Adrenal gland (tissue), 5 donors: ENCODE measurements around the gene GEMIN5.

ENCODE experiments used
- POLR2A ChIP-seq, 2 donors: fragments of 450-650 bp; IDR thresholded peaks; one replicate each; pipeline ENCODE4 v1.6.1; 2017; ENCODE audit warnings: antibody characterized with exemption in 2 of 2, mild to moderate bottlenecking in 2 of 2, moderate library complexity in 1 of 2
- TF ChIP-seq, protein P1 (sequence below), 6 experiments: fragments of 450-650 bp in 4 of 6; fragments of 200-600 bp in 2 of 6; sonication (generic) in 1 of 6; IDR thresholded peaks; 1 replicate in 5 of 6; 2 replicates in 1 of 6; pipeline versions ENCODE4 v1.5.1 to v1.8.0; 2016 to 2021; ENCODE audit warnings: antibody characterized with exemption in 6 of 6, mild to moderate bottlenecking in 2 of 6, moderate library complexity in 1 of 6
- donor health status: DM: no; HTN: no; CAD: no.

DNA sequence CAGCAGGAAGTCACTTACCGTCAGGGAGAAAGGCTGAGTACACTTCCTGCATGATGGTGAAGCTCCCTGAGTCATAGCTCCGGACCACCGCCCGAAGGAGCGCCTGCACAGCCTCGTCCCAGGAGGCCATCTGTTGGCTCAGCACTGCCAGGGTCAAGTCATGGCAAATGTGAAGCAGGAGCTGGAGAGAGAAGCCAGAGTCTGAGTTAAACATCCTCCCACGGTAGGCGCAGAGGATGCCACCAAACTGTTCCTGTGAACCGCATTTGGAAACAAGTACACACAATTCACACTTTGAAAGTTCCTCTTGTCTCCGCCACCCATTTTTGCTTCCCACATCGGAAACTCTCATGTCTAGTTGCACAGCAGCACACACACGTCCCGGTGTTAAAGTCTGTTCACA is 45.6 kb downstream of the GEMIN5 start:
- TF ChIP-seq, protein P1, sequence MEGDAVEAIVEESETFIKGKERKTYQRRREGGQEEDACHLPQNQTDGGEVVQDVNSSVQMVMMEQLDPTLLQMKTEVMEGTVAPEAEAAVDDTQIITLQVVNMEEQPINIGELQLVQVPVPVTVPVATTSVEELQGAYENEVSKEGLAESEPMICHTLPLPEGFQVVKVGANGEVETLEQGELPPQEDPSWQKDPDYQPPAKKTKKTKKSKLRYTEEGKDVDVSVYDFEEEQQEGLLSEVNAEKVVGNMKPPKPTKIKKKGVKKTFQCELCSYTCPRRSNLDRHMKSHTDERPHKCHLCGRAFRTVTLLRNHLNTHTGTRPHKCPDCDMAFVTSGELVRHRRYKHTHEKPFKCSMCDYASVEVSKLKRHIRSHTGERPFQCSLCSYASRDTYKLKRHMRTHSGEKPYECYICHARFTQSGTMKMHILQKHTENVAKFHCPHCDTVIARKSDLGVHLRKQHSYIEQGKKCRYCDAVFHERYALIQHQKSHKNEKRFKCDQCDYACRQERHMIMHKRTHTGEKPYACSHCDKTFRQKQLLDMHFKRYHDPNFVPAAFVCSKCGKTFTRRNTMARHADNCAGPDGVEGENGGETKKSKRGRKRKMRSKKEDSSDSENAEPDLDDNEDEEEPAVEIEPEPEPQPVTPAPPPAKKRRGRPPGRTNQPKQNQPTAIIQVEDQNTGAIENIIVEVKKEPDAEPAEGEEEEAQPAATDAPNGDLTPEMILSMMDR (IDR thresholded peaks at IDR 0.05), result no peak
- TF ChIP-seq POLR2A (IDR thresholded peaks at IDR 0.05), result no peak
